ENCODE data around the gene AJAP1.

The AJAP1 gene

GRCh38 chr1:4730078-4730477, 75.7 kb downstream of the AJAP1 start:
- H4K5ac ChIP-seq (ENCODE audit: low read length), result no peak overlapping the region
- no peak overlapping the region for H3K23ac ChIP-seq (ENCODE audit: low read length)
- H2BK5ac ChIP-seq (ENCODE audit: low read length), result no peak overlapping the region
- H3K4ac ChIP-seq (ENCODE audit: low read depth, low read length), result no peak overlapping the region
- H2BK15ac ChIP-seq (replicated peaks; ENCODE audit: low read depth), result no peak overlapping the region
- no peak overlapping the region for H2AK5ac ChIP-seq (ENCODE audit: low read length)
- no peak overlapping the region for H3K56ac ChIP-seq (ENCODE audit: low read length)
- no peak for DNase-seq
- H3K4me2 ChIP-seq (ENCODE audit: low read length), result no peak overlapping the region
- no peak overlapping the region for H3K4me3 ChIP-seq (ENCODE audit: low read length)
- H3K79me2 ChIP-seq (ENCODE audit: control insufficient read depth, insufficient read depth, low read length), result no peaks in the 10 kb centered on the region
- no peak overlapping the region for H3K27ac ChIP-seq (ENCODE audit: low read depth, low read length)
- no peaks in the 10 kb centered on the region for H3K36me3 ChIP-seq (ENCODE audit: control insufficient read depth, insufficient read depth, low read length)
- H3K27me3 ChIP-seq (ENCODE audit: insufficient read depth, low read length, poor library complexity), result no peaks in the 10 kb centered on the region
- H3K79me1 ChIP-seq (ENCODE audit: low read length), result no peaks in the 10 kb centered on the region
- no CpG with 5 or more reads among the region's 12 CpGs for WGBS (ENCODE audit: extremely low coverage, insufficient coverage, low lambda C conversion rate)
- no peak overlapping the region for H2BK120ac ChIP-seq (ENCODE audit: low read depth, low read length)
- no peaks in the 10 kb centered on the region for H3K4me1 ChIP-seq (ENCODE audit: control insufficient read depth, low read depth, low read length)
- H3K18ac ChIP-seq (ENCODE audit: low read length), result no peak overlapping the region
- H4K8ac ChIP-seq (ENCODE audit: low read depth, low read length), result no peak overlapping the region
- no peak overlapping the region for H3K9ac ChIP-seq (ENCODE audit: low read length)

- no peak overlapping the region for H3K23ac ChIP-seq (ENCODE audit: low read length)
- H2AK5ac ChIP-seq (ENCODE audit: low read length), result no peak overlapping the region
- no peak overlapping the region for H3K9ac ChIP-seq (ENCODE audit: low read length)
- H3K4me2 ChIP-seq (ENCODE audit: low read length), result no peak overlapping the region
- H2BK5ac ChIP-seq (ENCODE audit: low read length), result no peak overlapping the region
- H4K8ac ChIP-seq (ENCODE audit: low read depth, low read length), result no peak overlapping the region
- H3K4ac ChIP-seq (ENCODE audit: low read depth, low read length), result no peak overlapping the region
- no peak overlapping the region for H3K4me3 ChIP-seq (ENCODE audit: low read length)
- H3K27me3 ChIP-seq (ENCODE audit: insufficient read depth, low read length, poor library complexity), result no peaks in the 10 kb centered on the region
- no peak for DNase-seq
- no peak overlapping the region for H3K27ac ChIP-seq (ENCODE audit: low read depth, low read length)
- H4K5ac ChIP-seq (ENCODE audit: low read length), result no peak overlapping the region
- H3K79me1 ChIP-seq (ENCODE audit: low read length), result no peaks in the 10 kb centered on the region
- H3K18ac ChIP-seq (ENCODE audit: low read length), result no peak overlapping the region
- H3K56ac ChIP-seq (ENCODE audit: low read length), result no peak overlapping the region
- H3K79me2 ChIP-seq (ENCODE audit: control insufficient read depth, insufficient read depth, low read length), result no peaks in the 10 kb centered on the region
- H2BK120ac ChIP-seq (ENCODE audit: low read depth, low read length), result no peak overlapping the region
- no peaks in the 10 kb centered on the region for H3K4me1 ChIP-seq (ENCODE audit: control insufficient read depth, low read depth, low read length)
- H2BK15ac ChIP-seq (replicated peaks; ENCODE audit: low read depth), result no peak overlapping the region
- no CpG with 5 or more reads among the region's 27 CpGs for WGBS (ENCODE audit: extremely low coverage, insufficient coverage, low lambda C conversion rate)
- no peaks in the 10 kb centered on the region for H3K36me3 ChIP-seq (ENCODE audit: control insufficient read depth, insufficient read depth, low read length)
Measured at GRCh38 chr1:4733446-4734177, 79.2 kb downstream of the AJAP1 start.

DNA sequence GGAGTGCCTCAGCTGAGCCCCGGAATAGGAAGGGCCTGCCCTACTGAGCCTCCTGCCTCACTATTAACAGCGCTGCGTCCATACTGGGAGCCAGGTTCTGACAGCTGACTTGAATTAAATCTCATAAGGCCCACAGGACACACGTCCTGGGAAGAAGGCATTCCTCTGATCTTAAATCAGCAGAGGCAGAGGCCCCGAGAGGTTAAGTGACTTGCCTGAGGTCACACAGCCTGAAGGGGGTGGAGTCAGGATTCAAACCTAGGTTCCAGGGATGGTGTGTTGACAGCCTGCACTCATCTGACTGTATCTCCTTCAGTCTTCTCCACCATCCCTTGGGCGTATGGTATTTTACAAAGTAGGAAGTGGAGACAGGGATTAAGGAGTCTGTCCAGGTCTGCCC, 79.8 kb downstream of the AJAP1 start:
- Histone ChIP-seq H3K79me1 (ENCODE audit: low read length) (no peaks in the 10 kb centered on the region), H2BK120ac (ENCODE audit: low read depth, low read length) (no peak overlapping the region), H3K23ac (ENCODE audit: low read length) (no peak overlapping the region), H2BK15ac (replicated peaks; ENCODE audit: low read depth) (no peak overlapping the region), H3K9ac (ENCODE audit: low read length) (no peak overlapping the region), H4K5ac (ENCODE audit: low read length) (no peak overlapping the region), H3K56ac (ENCODE audit: low read length) (no peak overlapping the region), H3K27me3 (ENCODE audit: insufficient read depth, low read length, poor library complexity) (no peaks in the 10 kb centered on the region), H3K18ac (ENCODE audit: low read length) (no peak overlapping the region), H2BK5ac (ENCODE audit: low read length) (no peak overlapping the region), H3K36me3 (ENCODE audit: control insufficient read depth, insufficient read depth, low read length) (no peaks in the 10 kb centered on the region), H2AK5ac (ENCODE audit: low read length) (no peak overlapping the region), H4K8ac (ENCODE audit: low read depth, low read length) (no peak overlapping the region), H3K4me2 (ENCODE audit: low read length) (no peak overlapping the region), H3K4me1 (ENCODE audit: control insufficient read depth, low read depth, low read length) (no peaks in the 10 kb centered on the region), H3K4ac (ENCODE audit: low read depth, low read length) (no peak overlapping the region), H3K27ac (ENCODE audit: low read depth, low read length) (no peak overlapping the region), H3K4me3 (ENCODE audit: low read length) (no peak overlapping the region), H3K79me2 (ENCODE audit: control insufficient read depth, insufficient read depth, low read length) (no peaks in the 10 kb centered on the region)
- no peak for DNase-seq
- no CpG with 5 or more reads among the region's 6 CpGs for WGBS (ENCODE audit: extremely low coverage, insufficient coverage, low lambda C conversion rate)

GRCh38 chr1:4734791-4735190, 80.4 kb downstream of the AJAP1 start:
- no peak overlapping the region for H4K8ac ChIP-seq (ENCODE audit: low read depth, low read length)
- H3K36me3 ChIP-seq (ENCODE audit: control insufficient read depth, insufficient read depth, low read length), result no peaks in the 10 kb centered on the region
- no peak for DNase-seq
- no peak overlapping the region for H2BK15ac ChIP-seq (replicated peaks; ENCODE audit: low read depth)
- no peak overlapping the region for H2BK120ac ChIP-seq (ENCODE audit: low read depth, low read length)
- no peak overlapping the region for H3K23ac ChIP-seq (ENCODE audit: low read length)
- H3K27me3 ChIP-seq (ENCODE audit: insufficient read depth, low read length, poor library complexity), result no peaks in the 10 kb centered on the region
- H3K18ac ChIP-seq (ENCODE audit: low read length), result no peak overlapping the region
- no peak overlapping the region for H4K5ac ChIP-seq (ENCODE audit: low read length)
- H3K4ac ChIP-seq (ENCODE audit: low read depth, low read length), result no peak overlapping the region
- H3K9ac ChIP-seq (ENCODE audit: low read length), result no peak overlapping the region
- H3K4me1 ChIP-seq (ENCODE audit: control insufficient read depth, low read depth, low read length), result no peaks in the 10 kb centered on the region
- H3K56ac ChIP-seq (ENCODE audit: low read length), result no peak overlapping the region
- no peak overlapping the region for H2BK5ac ChIP-seq (ENCODE audit: low read length)
- H3K79me2 ChIP-seq (ENCODE audit: control insufficient read depth, insufficient read depth, low read length), result no peaks in the 10 kb centered on the region
- no peak overlapping the region for H3K4me2 ChIP-seq (ENCODE audit: low read length)
- H2AK5ac ChIP-seq (ENCODE audit: low read length), result no peak overlapping the region
- no CpG with 5 or more reads among the region's 22 CpGs for WGBS (ENCODE audit: extremely low coverage, insufficient coverage, low lambda C conversion rate)
- no peaks in the 10 kb centered on the region for H3K79me1 ChIP-seq (ENCODE audit: low read length)
- no peak overlapping the region for H3K4me3 ChIP-seq (ENCODE audit: low read length)
- H3K27ac ChIP-seq (ENCODE audit: low read depth, low read length), result no peak overlapping the region

DNA sequence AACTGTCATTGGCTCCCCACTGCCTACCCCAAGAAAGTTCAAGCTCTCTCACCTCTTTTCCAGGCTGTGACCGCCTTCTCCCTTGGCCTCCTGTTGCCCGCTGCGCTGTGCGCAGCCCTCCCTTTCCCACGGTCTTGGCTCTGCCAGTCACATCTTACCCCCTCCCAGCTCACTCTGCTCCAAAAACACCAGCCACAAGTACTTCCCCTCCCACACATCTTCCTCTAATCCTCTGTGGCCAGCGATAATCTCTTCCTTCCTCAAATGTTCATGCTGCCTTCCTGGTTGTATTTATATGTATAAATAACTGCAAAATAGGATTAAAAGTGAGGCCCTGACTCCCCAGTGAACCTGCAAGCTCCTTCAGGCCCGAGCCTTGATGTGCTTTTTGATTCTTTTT, 81.8 kb downstream of the AJAP1 start:
- no CpG with 5 or more reads among the region's 7 CpGs for WGBS (ENCODE audit: extremely low coverage, insufficient coverage, low lambda C conversion rate)
- no peak for DNase-seq
- Histone ChIP-seq H2BK15ac (replicated peaks; ENCODE audit: low read depth) (no peak overlapping the region), H3K4me1 (ENCODE audit: control insufficient read depth, low read depth, low read length) (no peaks in the 10 kb centered on the region), H3K79me1 (ENCODE audit: low read length) (no peaks in the 10 kb centered on the region), H4K8ac (ENCODE audit: low read depth, low read length) (no peak overlapping the region), H4K5ac (ENCODE audit: low read length) (no peak overlapping the region), H3K4me3 (ENCODE audit: low read length) (no peak overlapping the region), H3K27ac (ENCODE audit: low read depth, low read length) (no peak overlapping the region), H2BK120ac (ENCODE audit: low read depth, low read length) (no peak overlapping the region), H3K4ac (ENCODE audit: low read depth, low read length) (no peak overlapping the region), H3K9ac (ENCODE audit: low read length) (no peak overlapping the region), H3K27me3 (ENCODE audit: insufficient read depth, low read length, poor library complexity) (no peaks in the 10 kb centered on the region), H3K23ac (ENCODE audit: low read length) (no peak overlapping the region), H3K79me2 (ENCODE audit: control insufficient read depth, insufficient read depth, low read length) (no peaks in the 10 kb centered on the region), H3K18ac (ENCODE audit: low read length) (no peak overlapping the region), H2AK5ac (ENCODE audit: low read length) (no peak overlapping the region), H3K36me3 (ENCODE audit: control insufficient read depth, insufficient read depth, low read length) (no peaks in the 10 kb centered on the region), H3K4me2 (ENCODE audit: low read length) (no peak overlapping the region), H2BK5ac (ENCODE audit: low read length) (no peak overlapping the region), H3K56ac (ENCODE audit: low read length) (no peak overlapping the region)

- Histone ChIP-seq H3K23ac (ENCODE audit: low read length) (no peak overlapping the region), H2BK5ac (ENCODE audit: low read length) (no peak overlapping the region), H3K9ac (ENCODE audit: low read length) (no peak overlapping the region), H2BK120ac (ENCODE audit: low read depth, low read length) (no peak overlapping the region), H3K4ac (ENCODE audit: low read depth, low read length) (no peak overlapping the region), H3K27ac (ENCODE audit: low read depth, low read length) (no peak overlapping the region), H3K79me1 (ENCODE audit: low read length) (no peaks in the 10 kb centered on the region), H3K56ac (ENCODE audit: low read length) (no peak overlapping the region), H3K4me2 (ENCODE audit: low read length) (no peak overlapping the region), H2BK15ac (replicated peaks; ENCODE audit: low read depth) (no peak overlapping the region), H3K4me3 (ENCODE audit: low read length) (no peak overlapping the region), H3K79me2 (ENCODE audit: control insufficient read depth, insufficient read depth, low read length) (no peaks in the 10 kb centered on the region), H4K5ac (ENCODE audit: low read length) (no peak overlapping the region), H4K8ac (ENCODE audit: low read depth, low read length) (no peak overlapping the region), H3K18ac (ENCODE audit: low read length) (no peak overlapping the region), H3K4me1 (ENCODE audit: control insufficient read depth, low read depth, low read length) (peaks cover 3% of the 10 kb centered on the region), H2AK5ac (ENCODE audit: low read length) (no peak overlapping the region), H3K27me3 (ENCODE audit: insufficient read depth, low read length, poor library complexity) (no peaks in the 10 kb centered on the region), H3K36me3 (ENCODE audit: control insufficient read depth, insufficient read depth, low read length) (no peaks in the 10 kb centered on the region)
- no CpG with 5 or more reads among the region's 8 CpGs for WGBS (ENCODE audit: extremely low coverage, insufficient coverage, low lambda C conversion rate)
- no peak for DNase-seq
Measured at GRCh38 chr1:4741876-4742423, 87.5 kb downstream of the AJAP1 start.
